ENCODE measurements around the gene PHTF2. TPM values are rescaled to one million over a fixed set of nuclear protein-coding genes. Genes with fewer than 3 reads are reported as not detected.

Gene PHTF2
- total RNA-seq, 1 donor from 2014 or later: 27.0 TPM

GRCh38 chr7:77888998-77889397 is 90.4 kb downstream of the PHTF2 start:
- Histone ChIP-seq H2AFZ (ENCODE audit: low read depth, low read length) (no peak overlapping the region), H3K27me3 (ENCODE audit: insufficient read depth, low read length) (no peaks in the 10 kb centered on the region), H3K4me1 (ENCODE audit: insufficient read depth, low read length) (peaks cover 7% of the 10 kb centered on the region), H4K20me1 (ENCODE audit: insufficient read depth, low read length) (no peaks in the 10 kb centered on the region), H3K4me3 (ENCODE audit: insufficient read depth, low read depth, low read length) (no peak overlapping the region), H3K9me3 (ENCODE audit: insufficient read depth, low read depth, low read length) (no peaks in the 10 kb centered on the region), H3K4me2 (ENCODE audit: low read length) (no peak overlapping the region), H3K9ac (ENCODE audit: low read length) (no peak overlapping the region), H3K27ac (ENCODE audit: low read depth, low read length) (no peak overlapping the region), H3K79me2 (ENCODE audit: insufficient read depth, low read length) (peaks cover 8% of the 10 kb centered on the region), H3K36me3 (ENCODE audit: insufficient read depth, low read length) (no peaks in the 10 kb centered on the region)
- Mint-ChIP-seq H3K27me3 (ENCODE audit: low read depth, unreplicated experiment) (no peaks in the 10 kb centered on the region), H3K4me3 (ENCODE audit: unreplicated experiment) (no peak overlapping the region), H3K4me1 (ENCODE audit: low read depth, unreplicated experiment) (peaks cover 10% of the 10 kb centered on the region), H3K9me3 (ENCODE audit: unreplicated experiment) (no peaks in the 10 kb centered on the region), H3K36me3 (ENCODE audit: low read depth, unreplicated experiment) (no peaks in the 10 kb centered on the region), H3K27ac (ENCODE audit: unreplicated experiment) (no peak overlapping the region)
- DNase-seq (ENCODE audit: low read depth): no peak
- TF ChIP-seq EZH2 (IDR thresholded peaks at IDR 0.05; ENCODE audit: insufficient read depth, low read length) (no peak), CTCF (IDR thresholded peaks at IDR 0.05; ENCODE audit: insufficient read depth, low read depth, low read length) (no peak)
- no peak for FAIRE-seq

- H3K9ac ChIP-seq (ENCODE audit: low read length): no peak overlapping the region
- no peak overlapping the region for H3K27ac Mint-ChIP-seq (ENCODE audit: unreplicated experiment)
- H3K36me3 ChIP-seq (ENCODE audit: insufficient read depth, low read length): no peaks in the 10 kb centered on the region
- H3K4me2 ChIP-seq (ENCODE audit: low read length): no peak overlapping the region
- H3K27me3 Mint-ChIP-seq (ENCODE audit: low read depth, unreplicated experiment): no peaks in the 10 kb centered on the region
- H2AFZ ChIP-seq (ENCODE audit: low read depth, low read length): no peak overlapping the region
- DNase-seq (ENCODE audit: low read depth) (no peak), FAIRE-seq (no peak)
- H3K36me3 Mint-ChIP-seq (ENCODE audit: low read depth, unreplicated experiment): no peaks in the 10 kb centered on the region
- no peaks in the 10 kb centered on the region for H3K4me1 Mint-ChIP-seq (ENCODE audit: low read depth, unreplicated experiment)
- H3K27ac ChIP-seq (ENCODE audit: low read depth, low read length): no peak overlapping the region
- H4K20me1 ChIP-seq (ENCODE audit: insufficient read depth, low read length): no peaks in the 10 kb centered on the region
- H3K4me1 ChIP-seq (ENCODE audit: insufficient read depth, low read length): no peaks in the 10 kb centered on the region
- no peak overlapping the region for H3K4me3 Mint-ChIP-seq (ENCODE audit: unreplicated experiment)
- no peaks in the 10 kb centered on the region for H3K27me3 ChIP-seq (ENCODE audit: insufficient read depth, low read length)
- H3K4me3 ChIP-seq (ENCODE audit: insufficient read depth, low read depth, low read length): no peak overlapping the region
- no peaks in the 10 kb centered on the region for H3K9me3 ChIP-seq (ENCODE audit: insufficient read depth, low read depth, low read length)
- peaks cover 2% of the 10 kb centered on the region for H3K79me2 ChIP-seq (ENCODE audit: insufficient read depth, low read length)
- no peaks in the 10 kb centered on the region for H3K9me3 Mint-ChIP-seq (ENCODE audit: unreplicated experiment)
- TF ChIP-seq EZH2 (IDR thresholded peaks at IDR 0.05; ENCODE audit: insufficient read depth, low read length) (no peak), CTCF (IDR thresholded peaks at IDR 0.05; ENCODE audit: insufficient read depth, low read depth, low read length) (no peak)
Measured at GRCh38 chr7:77893813-77894212, 95.2 kb downstream of the PHTF2 start.

GRCh38 chr7:77894574-77895091 is 96.1 kb downstream of the PHTF2 start:
- Mint-ChIP-seq H3K27me3 (ENCODE audit: low read depth, unreplicated experiment) (no peaks in the 10 kb centered on the region), H3K4me1 (ENCODE audit: low read depth, unreplicated experiment) (no peaks in the 10 kb centered on the region)
- H3K27ac ChIP-seq (ENCODE audit: low read depth, low read length): no peak overlapping the region

More at GRCh38 chr7:77894574-77895091, 96.1 kb downstream of the PHTF2 start:
- Histone ChIP-seq H3K79me2 (ENCODE audit: insufficient read depth, low read length) (no peaks in the 10 kb centered on the region), H3K4me1 (ENCODE audit: insufficient read depth, low read length) (no peaks in the 10 kb centered on the region), H3K36me3 (ENCODE audit: insufficient read depth, low read length) (no peaks in the 10 kb centered on the region), H3K9ac (ENCODE audit: low read length) (no peak overlapping the region), H3K4me2 (ENCODE audit: low read length) (no peak overlapping the region), H3K9me3 (ENCODE audit: insufficient read depth, low read depth, low read length) (no peaks in the 10 kb centered on the region), H3K27me3 (ENCODE audit: insufficient read depth, low read length) (no peaks in the 10 kb centered on the region), H2AFZ (ENCODE audit: low read depth, low read length) (no peak overlapping the region), H4K20me1 (ENCODE audit: insufficient read depth, low read length) (no peaks in the 10 kb centered on the region), H3K4me3 (ENCODE audit: insufficient read depth, low read depth, low read length) (no peak overlapping the region)
- H3K36me3 Mint-ChIP-seq (ENCODE audit: low read depth, unreplicated experiment): no peaks in the 10 kb centered on the region
- FAIRE-seq (no peak), DNase-seq (ENCODE audit: low read depth) (no peak)
- no peak overlapping the region for H3K27ac Mint-ChIP-seq (ENCODE audit: unreplicated experiment)
- TF ChIP-seq CTCF (IDR thresholded peaks at IDR 0.05; ENCODE audit: insufficient read depth, low read depth, low read length) (no peak), EZH2 (IDR thresholded peaks at IDR 0.05; ENCODE audit: insufficient read depth, low read length) (no peak)
- H3K9me3 Mint-ChIP-seq (ENCODE audit: unreplicated experiment): no peaks in the 10 kb centered on the region
- no peak overlapping the region for H3K4me3 Mint-ChIP-seq (ENCODE audit: unreplicated experiment)

All from astrocyte (in vitro differentiated cells and primary cell).